ENCODE measurements around the gene ABTB2. TPM values are rescaled to one million over a fixed set of nuclear protein-coding genes. Genes with fewer than 3 reads are reported as not detected.

Gene ABTB2
- total and polyA plus RNA-seq, 2 of the 8 experiments (the other 6 are each of a cell fraction or from before 2014, with no cell fraction given) = 7.7 to 10.2 TPM

DNA sequence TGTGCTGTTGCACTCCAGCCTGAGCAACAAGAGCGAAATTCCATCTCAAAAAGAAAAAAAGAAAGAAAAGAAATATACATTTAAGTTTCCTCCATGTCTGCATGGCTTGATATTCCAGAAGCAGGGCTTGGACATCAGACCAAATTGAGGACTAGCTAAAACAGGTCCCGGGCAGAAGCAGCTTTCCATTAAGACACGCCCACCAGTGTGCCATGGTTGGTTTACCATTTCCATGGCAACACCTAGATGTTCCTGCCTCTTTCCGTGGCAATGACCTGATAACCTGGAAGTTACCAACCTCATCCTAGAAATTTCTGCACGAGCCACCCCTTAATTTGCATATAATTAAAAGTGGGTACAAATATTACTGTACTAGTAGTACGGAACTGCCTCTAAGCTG is 141.1 kb downstream of the ABTB2 start:
- Histone ChIP-seq H2BK20ac (ENCODE audit: low read length) (no peak overlapping the region), H3K14ac (ENCODE audit: insufficient read length) (no peak overlapping the region), H3K27ac (ENCODE audit: low read depth, low read length) (no peak overlapping the region), H3K4ac (replicated peaks; ENCODE audit: insufficient read length, low read depth, low read length) (no peak overlapping the region), H3K18ac (ENCODE audit: extremely low read depth, low read length) (no peak overlapping the region), H2AFZ (ENCODE audit: low read length) (no peak overlapping the region), H4K5ac (ENCODE audit: insufficient read length, low read depth, low read length) (no peak overlapping the region), H3K23me2 (ENCODE audit: low read depth, low read length) (no peaks in the 10 kb centered on the region), H4K20me1 (replicated peaks in 1 of 2; ENCODE audit: control insufficient read depth in 1 of 2, insufficient read depth in 2 of 2, low read length in 2 of 2) (no peaks in the 10 kb centered on the region), H2BK5ac (ENCODE audit: low read depth, low read length) (no peak overlapping the region), H2BK15ac (ENCODE audit: low read length) (no peak overlapping the region), H3K36me3 (ENCODE audit: control insufficient read depth in 2 of 4, insufficient read depth in 4 of 4, low read length in 3 of 4) (no peaks in the 10 kb centered on the region), H2BK12ac (ENCODE audit: low read depth, low read length) (no peak overlapping the region), H3K27me3 (replicated peaks in 1 of 4; ENCODE audit: control insufficient read depth in 3 of 4, extremely low read depth in 1 of 4, insufficient read depth in 3 of 4, low read length in 3 of 4) (no peaks in the 10 kb centered on the region), H3K4me3 (ENCODE audit: extremely low read depth in 1 of 4, insufficient read depth in 2 of 4, low read depth in 3 of 4, low read length in 4 of 4) (no peak overlapping the region), H2BK120ac (replicated peaks; ENCODE audit: low read depth, low read length) (no peak overlapping the region), H3K79me2 (ENCODE audit: control insufficient read depth in 1 of 2, insufficient read depth in 2 of 2, low read length in 2 of 2) (no peaks in the 10 kb centered on the region), H3K4me1 (replicated peaks in 1 of 4; ENCODE audit: control insufficient read depth in 3 of 4, insufficient read depth in 4 of 4, low read length in 3 of 4) (peaks cover 0 to 3% (median 0%) of the 10 kb centered on the region in 4 experiments; a peak in 1 of 7 replicates), H2AK5ac (ENCODE audit: low read depth, low read length) (no peak overlapping the region), H3K9ac (replicated peaks in 1 of 4; ENCODE audit: extremely low read depth in 1 of 4, low read depth in 3 of 4, low read length in 3 of 4) (no peak overlapping the region), H3K23ac (ENCODE audit: insufficient read length) (no peak overlapping the region), H3K4me2 (ENCODE audit: insufficient read depth in 1 of 2, low read depth in 2 of 2, low read length in 2 of 2) (no peak overlapping the region), H3K79me1 (ENCODE audit: low read depth, low read length) (no peaks in the 10 kb centered on the region), H4K8ac (ENCODE audit: extremely low read depth, insufficient read depth, low read length) (no peak overlapping the region), H3K56ac (replicated peaks; ENCODE audit: insufficient read length, low read depth, low read length) (no peak overlapping the region), H4K91ac (replicated peaks; ENCODE audit: insufficient read length, low read length) (no peak overlapping the region), H3K9me3 (ENCODE audit: insufficient read depth in 2 of 2, low read depth in 1 of 2, low read length in 1 of 2) (no peaks in the 10 kb centered on the region)
- POLR2A ChIA-PET (ENCODE audit: partially characterized antibody) = interaction anchor here (1.0 kb wide), 1 partner anchor 16 kb away, joined by 3 read pairs; no protein-coding TSS in a partner anchor
- 81% methylated on average over 6 of the region's 6 CpGs; no CpG with 5 or more reads in 1 of the 2 experiments for WGBS, 2 experiments (ENCODE audit: extremely low coverage in 1 of 2, insufficient coverage in 1 of 2, insufficient read length in 1 of 2, insufficient replicate concordance in 2 of 2, low coverage in 1 of 2, low lambda C conversion rate in 2 of 2, missing lambda C conversion rate in 1 of 2)
- CTCF ChIA-PET (ENCODE audit: partially characterized antibody) = interaction anchor here (1.1 kb wide), 2 partner anchors 11 to 80 kb away, joined by 3 to 4 read pairs; no protein-coding TSS in a partner anchor
- no peak for DNase-seq (ENCODE audit: low read depth in 1 of 2, low spot score in 2 of 2)
- FAIRE-seq = no peak
- TF ChIP-seq TCF12 (IDR thresholded peaks at IDR 0.05; ENCODE audit: low read depth, low read length) (no peak), MAFK (IDR thresholded peaks at IDR 0.05; ENCODE audit: low read depth, low read length) (no peak)
